Fibroblast of peridontal ligament (primary cell): ENCODE measurements around the gene LRRN2.
"Not testable (repeated sequence)": the region's sequence is repeated elsewhere in the genome, so short reads cannot be mapped to it uniquely, and the experiment has no call there.

ENCODE experiments used
- DNase-seq: peaks from one replicate; pipeline ENCODE4 v3.0.0-alpha.2; 2010; ENCODE audit errors: extremely low read depth

The LRRN2 gene

GRCh38 chr1:204575221-204576190 is 110.0 kb downstream of the LRRN2 start:
- DNase-seq: no peak

- DNase-seq: no peak
These were observed 110.7 kb downstream of the LRRN2 start for GRCh38 chr1:204574865-204575163.

GRCh38 chr1:204574016-204574864 is 111.3 kb downstream of the LRRN2 start:
- no peak for DNase-seq

GRCh38 chr1:204572923-204573922 is 112.3 kb downstream of the LRRN2 start:
- no peak for DNase-seq

GRCh38 chr1:204571631-204572030 is 113.9 kb downstream of the LRRN2 start:
- no peak for DNase-seq

GRCh38 chr1:204571128-204571527 is 114.4 kb downstream of the LRRN2 start:
- DNase-seq: no peak

- not testable (repeated sequence) for DNase-seq
These were observed 115.5 kb downstream of the LRRN2 start for GRCh38 chr1:204570021-204570420.

GRCh38 chr1:204569478-204569877 is 116.1 kb downstream of the LRRN2 start:
- DNase-seq: no peak

- no peak for DNase-seq
These were observed 116.8 kb downstream of the LRRN2 start for GRCh38 chr1:204568576-204569315.
